HG02678 (cell line): Measurements from ENCODE around the gene BOLA2B.

Experiments
- ATAC-seq: cut with Tn5 transposase; IDR thresholded peaks from one replicate; pipeline ENCODE4 v1.9.1; 2021; ENCODE audit warnings: mild to moderate bottlenecking, moderate library complexity; ENCODE audit not compliant: unreplicated experiment

The BOLA2B gene

DNA sequence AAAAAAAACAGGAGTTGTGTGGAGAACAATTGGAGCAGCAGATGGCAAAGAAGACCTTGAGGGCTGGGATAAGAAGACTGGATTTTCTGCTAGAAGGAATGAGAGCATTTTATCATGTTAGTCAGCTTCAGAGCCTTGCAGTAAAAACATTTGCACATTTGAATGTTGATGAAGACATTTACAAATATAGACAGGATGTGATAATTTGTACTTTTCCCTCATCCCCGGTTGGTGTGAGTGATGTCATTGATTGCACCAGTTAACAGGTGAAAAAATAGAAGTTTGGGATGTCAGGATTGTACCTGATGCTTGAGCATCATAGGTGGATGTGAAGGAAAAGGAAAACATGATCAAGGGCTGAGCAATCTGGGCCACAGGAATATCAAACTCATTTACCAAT, 47.8 kb downstream of the BOLA2B start:
- no peak for ATAC-seq

DNA sequence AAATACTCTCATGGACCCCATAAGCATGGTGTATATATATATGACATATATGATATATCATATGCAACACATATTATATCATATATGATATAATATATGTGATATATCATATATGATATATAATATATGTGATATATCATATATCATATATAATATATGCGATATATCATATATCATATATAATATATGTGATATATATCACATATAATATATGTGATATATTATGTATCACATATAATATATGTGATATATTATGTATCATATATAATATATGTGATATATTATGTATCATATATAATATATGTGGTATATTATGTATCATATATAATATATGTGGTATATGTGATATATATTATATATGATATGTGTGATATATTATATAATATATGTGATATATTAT, 48.5 kb downstream of the BOLA2B start:
- no peak for ATAC-seq

- ATAC-seq: no peak
Measured at GRCh38 chr16:30144017-30144416, 49.4 kb downstream of the BOLA2B start.

DNA sequence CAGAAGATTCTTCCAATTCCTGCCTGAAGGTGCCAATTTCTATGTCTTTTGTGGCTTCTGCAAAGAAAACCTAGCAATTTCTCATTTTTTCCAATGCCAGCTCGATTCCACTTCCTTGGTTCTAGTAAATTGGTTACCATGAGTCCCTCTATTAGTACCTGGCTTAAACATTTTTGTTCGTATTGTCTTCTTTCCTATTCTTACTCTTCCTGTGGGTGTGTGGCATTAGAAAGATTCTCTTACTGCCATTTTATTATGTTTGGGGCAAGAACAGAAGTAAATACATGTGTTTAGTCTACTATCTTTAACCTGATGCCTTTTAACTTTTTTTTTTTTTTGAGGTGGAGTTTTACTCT, 50.1 kb downstream of the BOLA2B start:
- ATAC-seq: no peak
